HG03442 (cell line): ENCODE results near the gene ZNF277.
A peak's percentile ranks its signal among the peaks of the same experiment; 100 is the strongest.
"Not testable (repeated sequence)": the region's sequence is repeated elsewhere in the genome, so short reads cannot be mapped to it uniquely, and the experiment has no call there.

Experiments
- ATAC-seq: cut with Tn5 transposase; IDR thresholded peaks from one replicate; pipeline ENCODE4 v1.9.1; 2021; ENCODE audit warnings: mild to moderate bottlenecking, moderate library complexity; ENCODE audit not compliant: unreplicated experiment

ZNF277 gene

DNA sequence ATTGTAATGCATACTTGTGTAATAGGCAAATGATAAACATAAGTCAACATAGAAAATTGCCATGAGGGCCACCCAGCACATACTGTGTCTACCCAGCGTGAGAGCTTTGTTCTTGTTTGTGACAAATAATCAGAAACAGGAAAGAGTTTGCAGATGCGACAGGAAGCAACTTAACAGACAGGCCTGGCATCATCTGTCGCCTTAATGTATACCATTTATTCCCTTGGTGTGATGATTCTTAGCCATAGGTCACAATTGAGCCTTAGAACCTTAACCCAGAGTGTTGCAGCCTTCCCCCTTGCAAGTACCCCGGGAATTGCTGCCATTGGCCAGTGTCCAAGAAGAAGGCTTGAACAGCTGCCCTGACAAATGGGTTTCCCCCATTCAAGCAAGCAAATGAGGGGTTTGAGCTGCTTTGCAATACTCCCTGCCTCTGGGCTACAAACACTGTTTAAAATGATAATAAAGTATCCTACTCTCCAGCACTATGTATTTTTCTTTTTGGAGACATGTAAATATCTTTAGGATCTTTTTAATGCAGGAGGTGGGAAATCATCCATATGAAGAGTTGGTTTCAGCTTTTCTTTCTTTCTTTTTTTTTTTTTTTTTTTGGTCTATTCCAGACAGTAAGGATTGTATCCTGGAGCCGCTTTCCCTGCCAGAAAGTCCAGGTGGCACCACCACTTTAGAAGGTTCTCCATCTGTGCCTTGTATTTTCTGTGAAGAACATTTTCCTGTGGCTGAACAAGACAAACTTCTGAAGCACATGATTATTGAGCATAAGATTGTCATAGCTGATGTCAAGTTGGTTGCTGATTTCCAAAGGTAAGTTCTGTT lies 80.0 kb downstream of the ZNF277 start:
- ATAC-seq, result peak; percentile 77

DNA sequence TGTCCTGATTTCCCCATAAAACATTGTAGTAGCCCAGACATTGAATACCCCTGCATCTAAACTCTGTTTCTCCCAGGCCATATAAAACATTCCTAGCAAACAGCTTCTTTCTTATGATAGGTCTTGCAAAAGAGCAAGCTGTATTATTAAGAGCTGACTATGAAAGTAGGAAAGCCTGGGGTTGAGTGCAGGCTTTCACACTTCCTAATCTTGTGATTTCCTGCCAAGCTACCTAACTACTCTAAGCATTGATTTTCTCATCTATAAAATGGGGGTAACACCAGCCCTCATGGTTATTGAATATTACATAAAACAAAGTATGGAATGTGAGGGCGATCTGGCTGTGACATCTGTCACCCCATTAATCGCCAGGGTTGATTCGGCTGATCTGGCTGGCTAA lies 81.8 kb downstream of the ZNF277 start:
- no peak for ATAC-seq

DNA sequence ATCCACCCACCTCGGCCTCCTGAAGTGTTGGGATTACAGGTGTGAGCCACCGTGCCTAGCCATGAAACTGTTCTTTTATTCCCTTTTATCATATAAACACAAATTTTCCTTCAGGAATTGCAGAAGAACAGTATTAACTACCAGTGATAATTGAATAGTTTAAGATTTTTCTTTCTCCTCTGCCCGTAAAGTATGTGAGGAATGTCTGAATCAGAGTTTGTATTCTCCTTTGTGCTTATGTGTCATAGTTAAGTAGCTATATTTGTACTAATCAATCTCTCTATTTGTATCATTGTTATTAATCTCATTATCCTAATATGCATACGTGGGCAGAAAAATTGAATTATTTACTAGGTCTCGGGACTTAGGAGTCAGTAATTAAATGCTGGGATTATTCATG lies 83.6 kb downstream of the ZNF277 start:
- no peak for ATAC-seq

DNA sequence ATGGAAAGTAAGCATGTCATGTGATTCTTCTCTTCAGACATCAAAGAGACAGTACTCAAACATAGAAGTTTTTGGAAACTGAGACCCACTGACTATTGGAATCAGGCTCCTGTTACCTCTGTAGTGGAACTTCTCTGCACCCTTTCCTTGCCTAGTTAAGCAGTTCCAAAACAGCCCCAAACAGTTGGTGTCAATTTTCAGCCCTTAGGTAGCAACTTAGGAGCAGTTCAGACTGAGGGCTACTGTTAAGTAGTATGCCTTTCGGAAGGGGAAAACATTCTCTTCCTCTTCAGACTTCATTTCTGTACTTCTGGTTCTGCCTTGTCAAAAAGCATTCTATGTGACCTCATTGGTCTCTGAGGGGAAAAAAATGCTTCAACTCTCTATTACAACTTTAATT lies 85.7 kb downstream of the ZNF277 start:
- no peak for ATAC-seq

DNA sequence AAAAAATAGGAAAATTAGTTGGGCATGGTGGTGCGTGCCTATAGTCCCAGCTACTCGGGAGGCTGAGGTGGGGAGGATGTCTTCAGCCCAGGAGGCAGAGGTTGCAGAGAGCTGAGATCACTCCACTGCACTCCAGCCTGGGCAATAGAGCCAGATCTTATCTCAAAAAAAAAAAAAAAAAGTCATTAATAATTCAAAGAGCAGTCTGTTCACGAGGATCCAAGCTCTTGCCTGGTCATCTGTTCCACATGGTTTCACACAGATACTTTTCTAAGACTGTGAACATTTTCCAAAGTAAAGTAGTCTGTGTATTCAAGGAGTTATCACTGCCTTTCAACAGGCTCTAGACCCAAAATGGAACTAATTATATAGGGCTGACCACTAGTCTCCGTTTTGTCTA lies 86.9 kb downstream of the ZNF277 start:
- no peak for ATAC-seq

DNA sequence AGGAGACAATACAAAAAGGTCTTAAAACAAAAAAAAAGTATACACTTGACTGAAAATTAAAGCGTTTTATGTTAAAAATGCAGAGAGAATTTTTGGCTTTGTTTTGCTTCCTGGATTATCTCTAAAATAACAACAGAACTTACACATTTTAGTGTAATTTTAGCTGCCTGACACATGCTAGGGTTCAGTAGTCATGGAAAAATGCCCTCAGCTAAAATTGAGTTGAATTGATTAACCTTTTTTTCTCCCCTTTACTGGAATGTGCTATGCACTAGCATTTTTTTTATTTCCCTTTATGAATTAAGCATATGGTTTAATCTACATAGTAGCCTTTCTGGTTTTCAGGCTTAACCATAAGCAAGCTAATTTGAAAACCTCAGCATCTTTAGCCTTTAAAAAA lies 89.9 kb downstream of the ZNF277 start:
- ATAC-seq, result no peak

DNA sequence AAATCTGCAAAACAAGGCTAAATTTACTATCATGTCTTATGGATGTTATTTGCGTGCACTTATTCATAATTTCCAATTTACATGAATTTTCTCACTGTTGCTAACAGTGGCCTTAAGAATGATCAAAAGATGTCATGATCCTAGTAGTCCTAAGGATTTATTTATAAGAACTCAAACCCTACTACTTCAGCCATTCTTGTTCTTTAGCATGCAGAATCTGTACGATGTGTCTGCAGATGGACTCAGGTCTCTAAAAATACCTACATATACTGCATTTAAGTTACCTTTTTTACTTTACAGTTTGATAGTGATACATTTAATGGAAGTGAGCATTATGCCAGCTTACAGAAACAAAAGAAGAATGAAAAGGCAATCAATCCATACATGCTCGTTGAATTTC lies 91.2 kb downstream of the ZNF277 start:
- ATAC-seq, result no peak

DNA sequence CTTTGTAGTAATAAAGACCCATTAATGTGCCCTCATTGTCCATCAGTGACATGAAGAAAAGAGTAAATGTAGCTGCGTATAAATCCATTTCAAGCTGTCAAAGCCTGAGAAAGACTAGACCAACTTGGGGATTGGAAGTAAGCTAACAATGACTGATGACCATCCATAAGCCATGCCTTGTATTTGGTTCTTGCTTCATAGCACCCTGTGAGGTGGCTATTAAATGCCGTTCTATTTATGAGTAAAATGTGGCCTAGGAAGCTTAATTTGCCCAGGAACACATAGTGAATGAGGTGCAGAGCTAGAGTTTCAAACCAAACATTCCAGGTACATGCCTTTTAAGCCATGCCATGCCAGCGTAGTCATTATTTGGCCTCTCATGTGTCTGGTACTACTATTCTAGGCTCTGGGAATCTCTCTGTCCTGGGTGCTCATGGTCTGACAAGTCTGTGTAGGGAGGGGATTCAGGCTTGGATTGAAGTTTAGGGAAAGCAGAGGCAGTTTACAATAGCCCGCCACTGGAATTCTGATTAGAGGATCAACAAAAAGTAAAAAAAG lies 92.1 kb downstream of the ZNF277 start:
- ATAC-seq, result no peak

DNA sequence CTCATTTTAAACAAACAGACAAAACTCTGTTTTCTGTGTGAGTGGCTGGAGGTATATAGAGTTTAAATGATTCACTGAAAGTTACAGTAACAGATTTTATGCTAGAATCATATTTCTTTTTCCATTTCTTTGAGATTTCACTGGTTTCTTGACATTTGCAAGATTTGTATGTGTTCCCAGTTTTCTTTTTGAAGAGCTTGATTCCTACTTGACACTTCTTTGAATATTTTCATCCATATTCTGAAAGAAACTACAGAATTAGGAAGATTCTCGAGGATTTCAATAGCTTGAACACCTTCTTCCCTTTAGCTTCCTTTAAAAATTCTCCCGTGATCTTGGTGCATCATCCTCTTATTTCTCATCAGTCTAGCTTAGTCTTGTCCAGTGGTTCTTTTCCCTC lies 93.6 kb downstream of the ZNF277 start:
- ATAC-seq, result no peak

DNA sequence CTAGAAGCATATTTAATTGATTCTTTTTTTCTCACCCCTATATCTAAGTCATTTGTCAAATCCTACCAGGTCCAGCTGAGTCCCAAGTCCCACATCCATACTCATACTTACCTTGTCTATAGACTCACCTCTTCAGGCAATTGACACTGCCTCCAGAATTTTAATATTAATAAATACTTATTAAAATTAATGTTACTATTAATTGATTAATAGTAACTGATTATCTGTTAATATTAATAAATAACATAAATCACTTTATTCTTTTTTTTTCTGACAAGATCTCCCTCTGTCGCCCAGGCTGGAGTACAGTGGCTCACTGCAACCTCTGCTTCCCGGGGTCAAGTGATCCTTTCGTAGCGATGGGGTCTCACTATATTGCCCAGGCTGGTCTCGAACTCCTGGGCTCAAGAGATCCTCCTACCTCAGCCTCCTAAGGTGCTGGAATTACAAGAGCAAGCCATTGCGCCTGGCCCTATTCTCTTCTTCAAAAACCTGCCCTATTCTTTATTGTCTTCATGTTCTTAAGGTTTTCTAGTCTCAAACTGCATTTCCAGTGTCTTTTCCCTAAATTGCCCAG lies 94.4 kb downstream of the ZNF277 start:
- no peak for ATAC-seq

DNA sequence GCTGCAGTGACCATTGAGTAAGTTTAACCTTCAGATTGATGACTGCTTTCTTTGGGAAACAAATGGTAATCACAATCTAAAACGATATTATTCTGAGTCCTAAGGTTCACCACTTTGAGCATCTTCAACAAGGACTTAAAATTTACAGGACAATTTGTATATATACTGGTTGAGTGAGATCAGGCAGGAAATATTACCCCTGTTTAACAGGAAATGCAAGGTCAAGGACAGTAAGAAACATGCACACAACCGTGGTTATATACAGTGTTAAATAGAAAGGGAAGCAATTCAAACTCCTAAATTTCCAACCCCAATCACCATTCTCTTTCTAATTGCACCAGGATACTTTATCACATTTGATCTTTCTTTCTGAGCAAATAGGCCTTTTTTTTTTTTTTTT lies 96.1 kb downstream of the ZNF277 start:
- ATAC-seq, result peak; percentile 61

DNA sequence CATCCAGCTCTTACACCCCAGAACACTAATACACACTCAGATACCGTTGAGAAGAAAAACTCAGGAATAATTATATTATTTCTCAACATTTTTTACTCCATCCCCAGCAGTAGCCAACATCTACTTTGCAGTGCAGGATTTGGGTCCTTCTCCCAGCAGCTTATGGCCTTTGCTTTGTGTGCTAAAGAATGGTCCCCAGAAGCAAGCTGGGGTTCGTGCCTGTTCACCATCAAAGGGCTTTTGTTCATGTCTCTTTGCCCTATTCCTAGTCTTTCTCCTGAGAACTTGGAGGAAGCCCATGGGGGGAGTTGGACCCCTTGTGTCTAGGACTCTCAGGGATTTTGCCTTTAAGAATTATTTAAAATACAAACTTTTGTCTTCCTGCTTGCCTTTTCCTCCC lies 100.4 kb downstream of the ZNF277 start:
- no peak for ATAC-seq

DNA sequence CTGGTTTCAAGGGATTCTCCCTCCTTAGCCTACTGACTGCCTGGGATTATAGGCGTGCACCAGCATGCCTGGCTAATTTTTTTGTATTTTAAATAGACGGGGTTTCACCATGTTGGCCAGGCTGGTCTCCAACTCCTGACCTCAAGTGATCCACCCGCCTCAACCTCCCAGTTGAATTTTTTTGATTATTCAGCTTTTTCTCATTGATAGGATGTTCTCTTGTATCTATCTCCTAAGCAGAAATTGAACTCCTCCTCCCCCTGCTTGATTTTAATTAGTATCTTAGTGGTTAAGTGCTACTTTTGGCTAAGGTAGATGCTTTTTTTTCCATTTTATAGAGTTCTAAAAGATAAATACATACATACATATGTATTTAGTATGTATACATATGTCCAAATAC lies 101.0 kb downstream of the ZNF277 start:
- ATAC-seq, result no peak

DNA sequence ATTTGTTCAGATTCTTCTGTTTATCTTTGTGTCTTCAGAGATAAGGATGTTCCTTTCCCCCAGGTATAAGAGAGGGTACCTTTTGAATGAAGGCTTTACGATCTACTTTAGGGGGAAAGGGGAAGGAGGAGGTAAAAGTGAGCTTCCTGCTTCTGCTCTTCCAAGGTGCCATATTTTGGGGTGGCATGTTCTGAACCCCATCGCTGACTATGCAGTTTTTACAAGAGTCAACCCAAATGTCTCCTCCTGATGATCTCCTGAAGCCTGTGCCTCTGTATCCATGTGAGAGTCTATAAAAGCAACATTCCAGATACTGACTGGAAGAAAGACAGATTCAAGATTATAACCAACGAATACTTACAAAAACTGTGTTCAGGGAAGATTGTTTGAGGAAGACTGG lies 102.5 kb downstream of the ZNF277 start:
- ATAC-seq, result no peak

DNA sequence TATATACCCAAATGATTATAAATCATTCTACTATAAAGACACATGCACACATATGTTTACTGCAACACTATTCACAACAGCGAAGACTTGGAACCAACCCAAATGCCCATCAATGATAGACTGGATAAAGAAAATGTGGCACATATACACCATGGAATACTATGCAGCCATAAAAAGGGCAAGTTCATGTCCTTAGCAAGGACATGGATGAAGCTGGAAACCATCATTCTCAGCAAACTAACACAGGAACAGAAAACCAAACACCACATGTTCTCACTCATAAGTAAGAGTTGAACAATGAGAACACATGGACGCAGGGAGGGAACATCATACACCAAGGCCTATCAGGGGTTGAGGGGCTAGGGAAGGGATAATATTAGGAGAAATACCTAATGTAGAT lies 110.3 kb downstream of the ZNF277 start:
- ATAC-seq, result not testable (repeated sequence)

DNA sequence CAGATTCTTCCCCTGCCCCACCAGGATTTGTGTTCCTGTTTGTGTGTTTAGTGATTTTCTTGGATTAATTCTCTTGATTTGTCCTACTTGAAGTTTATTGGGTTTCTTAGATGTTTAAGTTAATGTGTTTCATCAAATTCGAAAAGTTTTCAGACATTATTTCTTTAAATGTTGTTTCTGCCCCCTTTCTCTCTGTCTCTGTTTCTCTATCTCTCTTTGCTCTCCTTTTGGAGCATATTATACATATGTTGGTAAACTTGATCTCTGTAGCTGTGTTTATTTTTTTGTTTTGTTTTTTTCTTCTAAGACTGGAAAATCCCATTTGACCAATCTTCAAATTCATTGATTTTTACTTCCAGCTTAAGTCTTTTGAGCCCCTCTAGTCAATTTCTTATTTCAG lies 115.6 kb downstream of the ZNF277 start:
- no peak for ATAC-seq

DNA sequence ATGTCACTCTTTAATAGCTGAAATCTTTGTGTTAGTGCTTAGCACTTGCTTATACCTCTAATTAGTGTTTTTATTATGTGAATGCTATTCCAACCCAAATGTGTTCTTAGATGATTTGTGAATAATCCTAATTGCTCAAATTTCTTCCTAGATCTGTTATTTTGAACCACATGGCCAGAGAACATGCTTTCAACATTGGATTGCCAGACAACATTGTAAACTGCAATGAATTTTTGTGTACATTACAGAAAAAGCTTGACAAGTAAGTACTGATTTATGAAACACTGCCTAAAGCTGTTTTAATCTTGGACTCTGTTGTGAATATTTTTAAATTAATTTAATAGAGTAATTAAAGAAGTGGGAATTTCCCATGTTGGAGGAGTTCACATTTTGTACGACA lies 121.1 kb downstream of the ZNF277 start:
- no peak for ATAC-seq

DNA sequence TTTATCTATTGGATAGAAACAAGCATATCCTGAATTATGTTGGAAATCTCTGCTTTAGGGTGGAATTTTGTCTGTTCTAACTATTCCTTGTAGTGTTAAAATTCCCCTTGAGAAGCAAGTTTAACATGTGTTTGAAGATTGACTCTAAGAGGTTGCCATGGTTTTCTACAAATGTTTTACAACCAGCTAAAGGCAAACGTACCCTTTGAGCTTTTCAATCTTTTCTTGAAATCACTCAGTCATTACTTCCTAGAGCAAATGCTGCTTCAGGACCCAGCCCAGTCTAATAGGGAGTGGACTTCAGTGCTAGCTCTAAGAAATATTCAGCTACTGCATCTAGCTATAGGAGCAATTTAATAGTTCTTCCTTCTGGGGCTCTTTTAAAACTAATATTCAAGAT lies 125.0 kb downstream of the ZNF277 start:
- ATAC-seq, result no peak

DNA sequence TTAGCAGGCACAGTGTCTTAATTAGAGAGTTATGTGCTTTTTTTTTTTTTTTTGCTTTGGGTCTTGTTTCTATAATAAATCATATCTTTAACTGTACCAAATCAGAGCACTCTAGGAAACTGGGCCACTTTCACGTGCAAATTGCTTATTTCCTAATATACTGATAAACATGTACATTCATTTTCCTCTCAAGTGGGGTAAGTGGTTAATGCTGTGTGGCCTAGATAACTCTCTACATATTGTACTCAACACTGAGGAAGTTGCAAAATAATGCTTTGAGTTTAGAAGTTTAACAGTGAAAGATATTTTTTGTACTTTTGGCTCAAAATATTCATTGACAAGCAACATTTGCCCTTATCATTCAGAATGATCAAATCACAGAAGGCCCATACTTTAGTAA lies 127.9 kb downstream of the ZNF277 start:
- no peak for ATAC-seq

DNA sequence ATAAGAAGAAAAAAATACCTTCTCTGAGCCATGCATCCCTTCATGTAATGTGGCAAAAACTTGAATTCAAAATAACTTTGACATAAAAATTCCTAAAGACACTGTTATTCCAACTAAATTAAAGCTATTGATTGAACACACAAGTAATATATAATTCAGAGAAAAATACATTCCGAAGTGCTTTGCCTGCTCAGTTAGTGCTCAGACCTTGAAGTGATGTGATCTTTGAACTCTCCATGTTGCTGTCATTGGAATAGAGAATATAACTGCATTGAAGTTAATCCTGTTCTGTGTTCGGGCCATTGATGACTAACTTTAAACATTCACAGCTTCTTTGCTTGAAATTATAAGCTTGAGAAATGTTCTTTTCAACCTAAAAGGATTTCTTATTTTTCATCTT lies 129.8 kb downstream of the ZNF277 start:
- no peak for ATAC-seq

DNA sequence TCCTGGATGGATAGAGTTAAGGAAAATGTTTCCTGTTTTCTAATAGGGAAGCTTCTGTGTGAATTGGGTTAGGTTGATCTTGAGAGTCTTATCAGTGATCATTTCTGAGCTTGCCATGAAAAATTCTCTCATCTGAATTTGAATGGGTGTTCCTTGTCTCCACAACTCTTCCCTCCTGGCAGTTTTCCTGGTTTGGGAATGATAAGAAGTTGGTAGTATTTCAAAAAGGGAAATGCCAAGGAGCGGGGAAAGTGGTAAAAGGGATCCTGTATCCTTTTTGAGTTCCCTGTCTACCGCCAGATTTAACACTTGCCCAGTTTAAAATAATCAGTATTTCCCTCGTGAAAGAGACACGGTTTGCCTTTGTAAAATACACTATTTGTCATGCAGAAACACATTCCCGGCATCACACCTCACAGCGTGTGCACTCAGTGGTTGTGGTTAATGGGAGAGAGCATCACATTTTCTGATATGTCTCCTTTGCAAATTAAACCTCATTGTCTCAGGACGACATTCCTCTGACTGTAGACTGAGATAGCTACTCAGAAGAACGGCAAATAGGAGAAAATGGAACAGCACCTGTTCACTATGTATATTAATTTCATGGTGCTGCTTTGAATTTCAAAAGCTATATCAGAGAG lies 130.6 kb downstream of the ZNF277 start:
- no peak for ATAC-seq

DNA sequence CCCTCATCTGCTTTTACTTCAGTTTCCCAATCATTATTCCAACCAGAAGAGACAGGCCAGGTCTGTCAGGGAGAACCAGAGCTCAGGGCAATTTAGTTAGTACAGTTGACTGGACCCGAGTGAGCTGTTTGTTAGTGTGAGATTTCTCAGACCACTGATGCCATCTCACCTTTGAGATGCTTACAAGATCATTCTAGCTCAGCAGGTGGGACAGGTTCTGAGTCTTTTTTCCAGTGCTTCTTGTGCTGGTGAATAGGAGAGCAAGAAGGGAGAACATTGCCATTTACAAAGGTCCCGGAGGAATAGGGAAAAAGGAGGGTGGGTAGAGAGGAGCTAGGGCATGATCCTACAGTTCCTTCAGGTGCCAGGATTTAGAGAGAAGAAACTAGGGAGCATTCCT lies 131.4 kb downstream of the ZNF277 start:
- no peak for ATAC-seq
